AG08396 (cell line): Measurements from ENCODE around the gene C9orf50.
"Not testable (repeated sequence)": the region's sequence is repeated elsewhere in the genome, so short reads cannot be mapped to it uniquely, and the experiment has no call there.

ENCODE experiments used
- DNase-seq: peaks from one replicate; pipeline ENCODE4 v3.0.0; 2012; ENCODE audit warnings: low spot score, mixed read lengths

C9orf50 gene, protein sequence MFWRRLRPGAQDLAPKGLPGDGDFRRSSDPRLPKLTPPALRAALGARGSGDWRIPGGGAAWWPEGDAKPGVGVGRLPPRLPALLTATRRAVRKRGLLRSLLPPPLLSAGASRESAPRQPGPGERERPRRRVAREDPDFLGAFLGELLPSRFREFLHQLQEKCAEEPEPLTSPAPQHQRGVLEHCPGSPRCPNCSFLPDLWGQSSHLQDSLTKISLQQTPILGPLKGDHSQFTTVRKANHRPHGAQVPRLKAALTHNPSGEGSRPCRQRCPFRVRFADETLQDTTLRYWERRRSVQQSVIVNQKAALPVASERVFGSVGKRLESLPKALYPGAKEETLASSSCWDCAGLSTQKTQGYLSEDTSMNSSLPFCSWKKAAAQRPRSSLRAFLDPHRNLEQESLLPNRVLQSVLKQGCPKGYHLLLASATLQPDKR

GRCh38 chr9:129620669-129621295, at the start of gene C9orf50:
Gene C9orf50, minus strand, starts transcription at chr9:129621101. Its CDS starts 527 bp downstream, at chr9:129620574.
- no peak for DNase-seq

DNA sequence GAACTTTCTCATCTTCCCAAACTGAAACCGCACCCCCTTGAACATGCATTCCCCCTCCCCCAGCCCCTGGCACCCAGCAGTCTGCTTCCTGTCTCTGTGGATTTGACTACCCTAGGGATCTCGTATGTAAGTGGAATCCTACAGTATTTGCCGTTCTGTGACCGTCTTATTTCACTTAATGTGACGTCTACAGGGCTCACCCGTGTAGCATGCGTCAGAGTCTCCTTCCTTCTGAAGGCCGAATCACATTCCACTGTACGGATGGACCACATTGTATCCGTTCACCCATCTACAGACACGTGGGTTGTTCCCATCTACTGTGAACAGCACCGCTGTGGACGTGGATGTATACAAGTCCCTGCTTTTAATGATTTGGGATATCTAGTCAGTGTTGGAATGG, 49.0 kb upstream of the C9orf50 start:
- DNase-seq, result no peak

GRCh38 chr9:129669141-129669718, 48.3 kb upstream of the C9orf50 start:
- peak; percentile 93 for DNase-seq

DNA sequence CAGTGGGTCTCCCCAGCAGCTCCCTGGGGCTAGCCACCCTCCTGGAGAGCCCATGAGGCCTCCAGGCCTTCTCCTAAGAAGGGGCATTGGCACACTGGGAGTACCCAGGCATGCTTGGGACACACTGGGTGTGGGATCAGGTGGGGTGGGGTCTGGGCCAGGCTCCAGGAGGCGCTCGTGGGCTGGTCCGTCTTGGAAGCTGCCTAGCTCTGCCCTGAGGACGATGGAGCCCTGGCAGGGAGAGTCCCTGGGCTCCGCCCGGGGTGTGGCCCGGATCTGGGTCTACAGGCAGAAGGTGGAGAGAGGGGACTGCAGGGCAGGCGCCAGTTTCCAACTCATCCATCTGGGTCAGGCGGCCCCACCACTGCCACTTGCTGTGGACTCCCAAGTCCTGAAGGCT, 46.9 kb upstream of the C9orf50 start:
- DNase-seq, result no peak

GRCh38 chr9:129667378-129667777, 46.5 kb upstream of the C9orf50 start:
- no peak for DNase-seq

DNA sequence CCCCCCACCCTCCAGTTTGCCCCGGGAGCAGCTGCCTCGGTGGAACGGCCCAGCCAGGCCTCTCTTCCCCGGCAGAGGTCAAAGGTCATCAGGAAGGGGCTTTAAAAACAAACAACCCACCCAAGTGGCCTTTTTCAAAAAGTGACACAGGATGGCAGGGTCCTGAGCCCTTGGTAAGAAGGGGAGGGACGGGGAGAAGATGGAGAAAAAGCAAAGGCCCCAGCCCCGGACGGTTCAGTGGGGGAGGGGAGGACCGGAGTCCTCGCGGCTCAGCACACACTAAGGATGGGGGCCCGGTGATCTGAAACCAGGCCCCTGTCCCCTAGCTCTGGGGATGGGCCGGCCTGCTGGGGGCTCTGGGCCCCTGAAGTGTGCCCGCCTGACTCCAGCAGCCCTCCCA, 45.7 kb upstream of the C9orf50 start:
- peak; percentile 43 for DNase-seq

DNA sequence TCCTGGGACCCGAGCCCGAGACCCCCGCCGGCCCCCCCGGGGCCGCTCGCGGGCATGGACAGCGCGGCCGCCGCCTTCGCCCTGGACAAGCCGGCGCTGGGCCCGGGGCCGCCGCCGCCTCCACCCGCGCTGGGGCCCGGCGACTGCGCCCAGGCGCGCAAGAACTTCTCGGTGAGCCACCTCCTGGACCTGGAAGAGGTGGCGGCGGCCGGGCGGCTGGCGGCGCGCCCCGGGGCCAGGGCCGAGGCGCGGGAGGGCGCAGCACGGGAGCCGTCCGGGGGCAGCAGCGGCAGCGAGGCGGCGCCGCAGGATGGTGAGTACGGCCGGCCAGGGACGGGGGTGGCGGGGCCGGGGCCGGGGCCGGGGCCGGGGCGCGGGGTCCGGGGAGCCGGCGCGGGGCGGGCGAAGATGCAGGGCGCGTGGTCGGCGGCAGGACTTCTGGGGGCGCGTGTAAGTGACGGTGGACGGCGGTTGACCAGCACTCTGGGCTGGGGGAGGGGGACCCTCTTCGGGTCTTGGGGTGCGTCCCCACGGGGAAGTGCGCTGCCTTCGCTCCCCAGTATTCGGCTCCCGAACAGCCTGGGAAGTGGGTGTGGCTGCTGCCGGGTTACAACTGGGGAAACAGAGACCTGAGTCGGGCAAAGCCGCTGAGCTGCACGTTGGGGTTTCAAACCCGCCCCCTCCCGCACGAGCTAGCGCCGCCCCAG, 45.1 kb upstream of the C9orf50 start:
- DNase-seq, result peak; percentile 57

DNA sequence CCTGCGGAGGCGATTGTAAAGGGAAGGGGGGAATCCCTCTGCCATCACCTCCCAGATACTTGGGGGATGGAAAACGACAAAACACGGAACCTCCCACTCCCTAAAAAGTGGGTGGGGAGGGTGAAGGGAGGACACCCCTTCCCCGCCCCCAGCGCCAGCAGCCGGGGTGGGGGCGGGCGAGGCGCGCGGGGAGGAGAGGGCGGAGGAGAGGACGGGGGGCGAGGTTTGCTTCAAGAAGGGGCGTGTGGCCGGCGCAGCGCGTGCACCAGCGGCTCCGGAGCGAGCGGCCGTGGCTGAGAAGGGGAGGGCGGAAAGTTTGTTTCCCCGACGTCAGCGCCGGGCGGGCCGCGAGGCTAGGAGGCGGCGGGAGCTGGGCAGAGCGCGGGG, 44.5 kb upstream of the C9orf50 start, which contains the start of gene PRRX2:
TSS of gene PRRX2 (plus strand) at position 259 of the 387 bp plus-strand sequence. CDS start 221 bp downstream, outside the sequence.
- DNase-seq, result peak; percentile 90

GRCh38 chr9:129664746-129665388, 44.0 kb upstream of the C9orf50 start:
- DNase-seq, result peak; percentile 47

- not testable (repeated sequence) for DNase-seq
These were observed 41.3 kb upstream of the C9orf50 start for GRCh38 chr9:129662239-129662638.

DNA sequence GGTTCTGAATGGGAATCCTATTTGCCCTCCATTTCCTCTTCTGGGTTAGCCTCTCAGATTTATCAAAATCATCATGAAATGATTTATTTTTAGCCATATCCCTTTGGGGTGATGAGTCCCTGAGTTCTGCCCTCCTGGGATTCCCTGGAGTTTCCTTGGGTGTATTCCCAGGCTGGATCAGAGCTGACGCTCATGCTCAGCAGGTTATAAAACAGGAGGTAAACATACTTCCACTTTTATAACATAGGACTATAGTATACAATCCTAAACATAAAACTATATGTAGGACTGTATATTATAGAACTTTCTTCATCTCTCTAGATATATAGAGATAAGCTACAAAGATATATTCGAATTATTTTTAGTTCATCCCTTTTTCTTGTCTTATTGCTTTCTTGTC, 40.1 kb upstream of the C9orf50 start:
- DNase-seq, result no peak

DNA sequence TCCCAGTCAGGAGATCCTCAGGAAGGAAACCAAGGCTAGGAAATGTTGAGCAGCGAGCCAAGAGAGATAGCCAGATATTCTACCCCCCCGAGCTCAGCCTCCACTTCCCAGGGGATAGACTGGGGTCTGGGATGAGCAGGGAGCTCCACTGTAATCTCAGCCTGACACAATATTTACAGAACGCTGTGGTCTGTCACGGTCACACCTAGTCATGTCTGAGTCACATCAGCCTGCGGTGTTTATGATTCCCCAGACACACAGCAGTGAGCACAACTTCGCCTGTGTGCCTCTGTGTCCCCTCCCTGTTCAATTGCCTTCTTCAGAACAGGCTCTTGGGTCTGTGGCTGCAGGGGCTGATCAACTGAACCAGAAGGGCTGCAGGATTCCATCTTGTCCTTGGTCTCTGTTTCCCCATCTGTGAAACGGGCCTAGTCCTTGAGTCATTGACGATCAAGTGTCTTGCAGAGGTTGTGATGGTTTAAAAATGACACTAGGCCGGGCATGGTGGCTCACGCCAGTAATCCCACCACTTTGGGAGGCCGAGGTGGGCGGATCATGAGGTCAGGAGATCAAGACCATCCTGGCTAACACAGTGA, 36.0 kb upstream of the C9orf50 start:
- peak; percentile 83 for DNase-seq

DNA sequence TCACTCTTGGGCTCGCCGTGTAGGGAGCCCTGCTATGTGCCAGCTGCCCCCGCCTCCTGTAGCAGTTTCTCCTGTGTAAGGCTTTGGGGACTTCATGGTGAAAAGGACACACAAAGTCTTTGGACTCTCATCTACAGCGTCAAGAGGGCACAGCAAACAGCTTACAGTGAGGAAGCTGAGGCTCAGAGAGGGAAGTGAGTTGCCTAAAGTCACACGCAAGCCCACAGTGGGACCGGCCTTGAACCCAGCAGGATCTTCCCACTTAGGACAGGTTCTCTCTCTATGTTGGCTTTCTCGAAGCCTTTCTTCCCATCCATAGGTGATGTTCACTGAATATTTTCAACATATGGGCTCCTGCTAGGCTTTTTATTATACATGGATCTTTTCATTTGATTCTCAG, 34.8 kb upstream of the C9orf50 start:
- DNase-seq, result no peak

- DNase-seq, result no peak
These were observed 34.3 kb upstream of the C9orf50 start for GRCh38 chr9:129655154-129655553.

DNA sequence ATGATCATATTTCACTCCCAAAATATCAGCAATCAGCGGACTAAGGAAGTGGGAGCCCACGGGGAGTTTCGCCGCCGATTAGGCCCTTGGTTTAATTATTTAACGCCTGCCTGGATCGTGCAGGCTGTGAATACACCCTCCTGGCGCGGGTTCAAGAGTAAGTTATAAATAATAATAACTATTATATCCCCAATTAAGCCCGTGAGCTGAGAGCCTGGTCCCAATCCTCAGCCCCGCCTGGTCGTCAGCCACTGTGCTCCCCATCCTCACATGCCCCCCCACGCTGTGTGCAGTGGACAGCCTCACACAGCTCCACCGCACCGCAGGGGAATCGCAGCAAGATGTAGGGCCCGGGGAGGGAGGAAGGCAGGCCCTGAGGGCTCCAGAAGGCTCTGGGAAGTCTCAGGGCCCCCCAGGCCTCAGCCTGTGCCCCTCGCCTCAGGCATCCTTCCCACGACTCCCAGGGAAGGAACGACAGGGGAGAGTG, 33.7 kb upstream of the C9orf50 start:
- DNase-seq, result no peak

GRCh38 chr9:129653823-129654553, 33.1 kb upstream of the C9orf50 start:
- no peak for DNase-seq

GRCh38 chr9:129650680-129651235, 29.9 kb upstream of the C9orf50 start:
- no peak for DNase-seq

- no peak for DNase-seq
These were observed 29.1 kb upstream of the C9orf50 start for GRCh38 chr9:129649726-129650679.

DNA sequence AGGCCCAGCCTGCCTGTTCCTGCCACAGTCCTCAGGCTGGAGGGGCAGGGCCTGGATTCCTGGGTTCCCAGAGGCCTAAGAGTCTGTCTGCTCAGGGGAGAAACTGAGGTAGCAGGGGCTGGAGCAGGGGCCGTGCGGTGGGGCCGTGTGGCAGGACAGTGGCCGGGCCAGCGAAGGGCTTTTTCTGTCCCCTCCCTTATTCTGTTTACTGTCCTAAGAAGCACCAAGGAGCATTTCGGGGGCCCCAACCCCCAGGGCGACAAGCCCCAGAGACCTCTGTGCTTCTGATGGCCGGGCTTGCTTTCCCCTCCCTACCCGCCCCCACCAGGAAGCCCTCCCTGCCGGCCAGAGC, 27.8 kb upstream of the C9orf50 start:
- no peak for DNase-seq
